Measurements from ENCODE around the gene PABPC3.

Gene PABPC3

GRCh38 chr13:25109341-25109740 lies 13.4 kb downstream of the PABPC3 start:
- no peak for TF ChIP-seq CTCF (IDR thresholded peaks at IDR 0.05; ENCODE audit: low read depth, low read length)
- DNase-seq (ENCODE audit: low read depth in 2 of 2) = no peak
- no peak overlapping the region for H3K4me3 ChIP-seq (replicated peaks in 1 of 2; ENCODE audit: low read depth in 2 of 2, low read length in 2 of 2)

GRCh38 chr13:25110956-25111584 lies 15.1 kb downstream of the PABPC3 start:
- H3K4me3 ChIP-seq (replicated peaks in 1 of 2; ENCODE audit: low read depth in 2 of 2, low read length in 2 of 2) = no peak overlapping the region
- no peak for TF ChIP-seq CTCF (IDR thresholded peaks at IDR 0.05; ENCODE audit: low read depth, low read length)
- no peak for DNase-seq (ENCODE audit: low read depth in 2 of 2)

DNA sequence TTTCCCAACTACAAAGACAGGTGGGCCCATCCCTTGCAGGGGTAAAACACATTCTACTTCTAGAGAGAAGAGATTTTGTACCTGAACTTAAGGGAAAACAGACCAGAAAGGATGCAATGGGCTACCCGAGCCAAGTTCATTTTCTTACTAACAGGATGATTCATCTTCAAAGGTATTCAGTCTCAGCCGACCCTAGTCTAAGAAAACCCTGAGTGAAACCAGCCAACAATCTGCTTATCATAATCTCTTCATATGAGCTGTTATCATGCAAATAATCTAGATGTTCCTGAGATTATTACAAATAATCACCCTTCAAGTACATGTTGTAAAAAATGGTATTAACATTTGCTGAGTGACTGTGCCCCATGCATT lies 15.6 kb downstream of the PABPC3 start:
- DNase-seq (ENCODE audit: low read depth in 2 of 2) = peak in 1 of 2 donors; percentile 6
- TF ChIP-seq CTCF (IDR thresholded peaks at IDR 0.05; ENCODE audit: low read depth, low read length) = no peak

GRCh38 chr13:25112695-25113255 lies 16.8 kb downstream of the PABPC3 start:
- no peak overlapping the region for H3K4me3 ChIP-seq (replicated peaks in 1 of 2; ENCODE audit: low read depth in 2 of 2, low read length in 2 of 2)
- no peak for DNase-seq (ENCODE audit: low read depth in 2 of 2)
- TF ChIP-seq CTCF (IDR thresholded peaks at IDR 0.05; ENCODE audit: low read depth, low read length) = no peak

More for the DNA sequence above, 15.6 kb downstream of the PABPC3 start:
- H3K4me3 ChIP-seq (replicated peaks in 1 of 2; ENCODE audit: low read depth in 2 of 2, low read length in 2 of 2) = no peak overlapping the region

- DNase-seq (ENCODE audit: low read depth in 2 of 2) = peak; percentile 78 to 79
- no peak overlapping the region for H3K4me3 ChIP-seq (replicated peaks in 1 of 2; ENCODE audit: low read depth in 2 of 2, low read length in 2 of 2)
- TF ChIP-seq CTCF (IDR thresholded peaks at IDR 0.05; ENCODE audit: low read depth, low read length) = peak; percentile 94
Measured at GRCh38 chr13:25114220-25114619, 18.3 kb downstream of the PABPC3 start.

- no peak overlapping the region for H3K4me3 ChIP-seq (replicated peaks in 1 of 2; ENCODE audit: low read depth in 2 of 2, low read length in 2 of 2)
- no peak for TF ChIP-seq CTCF (IDR thresholded peaks at IDR 0.05; ENCODE audit: low read depth, low read length)
- DNase-seq (ENCODE audit: low read depth in 2 of 2) = no peak
Measured at GRCh38 chr13:25116044-25116443, 20.1 kb downstream of the PABPC3 start.

DNA sequence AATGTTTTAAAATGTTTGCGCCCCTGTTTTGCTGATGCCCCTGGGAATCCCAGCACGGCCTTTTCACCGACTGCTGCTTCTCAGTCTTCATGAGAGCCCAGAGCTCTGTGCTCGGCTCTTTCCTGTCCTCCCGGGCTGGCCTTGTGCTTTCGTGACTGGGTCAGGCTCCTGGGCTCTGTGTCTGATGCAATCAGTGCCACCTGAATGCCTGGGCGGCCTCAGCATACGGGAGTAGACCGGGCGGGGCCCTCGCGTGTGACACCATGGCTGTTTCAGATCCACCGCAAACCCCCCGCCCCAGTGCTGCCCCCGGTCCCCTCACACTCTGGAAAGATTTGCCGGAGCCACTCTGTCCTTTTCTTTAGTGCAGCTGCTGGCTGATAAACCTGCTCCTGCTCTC lies 21.4 kb downstream of the PABPC3 start:
- TF ChIP-seq CTCF (IDR thresholded peaks at IDR 0.05; ENCODE audit: low read depth, low read length) = no peak
- H3K4me3 ChIP-seq (replicated peaks in 1 of 2; ENCODE audit: low read depth in 2 of 2, low read length in 2 of 2) = no peak overlapping the region
- DNase-seq (ENCODE audit: low read depth in 2 of 2) = no peak

All from cardiac fibroblast (primary cell).